GDM1 (cell line): ENCODE data around the gene ABCD1.
"Not testable (repeated sequence)": the region's sequence is repeated elsewhere in the genome, so short reads cannot be mapped to it uniquely, and the experiment has no call there.

Source experiments
- DNase-seq: peaks from one replicate; lab custom pipeline; 2025; lab: John Stamatoyannopoulos, UW

Gene ABCD1

DNA sequence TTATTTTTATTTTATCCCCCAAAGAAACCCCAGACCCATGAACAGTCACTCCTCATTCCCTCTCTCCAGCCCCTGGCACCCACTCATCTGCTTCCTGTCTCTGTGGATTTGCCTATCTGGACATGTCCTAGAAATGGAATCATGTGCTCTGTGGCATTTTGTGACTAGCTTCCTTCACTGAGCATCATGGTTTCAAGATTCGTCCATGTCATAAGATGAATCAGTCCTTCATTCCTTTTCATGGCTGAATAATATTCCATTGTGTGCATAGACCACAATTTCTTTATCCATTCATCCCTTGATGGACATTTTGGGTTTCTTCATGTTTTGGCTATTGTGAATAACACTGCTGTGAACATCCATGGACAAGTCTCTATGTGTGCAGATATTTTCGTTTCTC lies 10.2 kb downstream of the ABCD1 start:
- DNase-seq: no peak

DNA sequence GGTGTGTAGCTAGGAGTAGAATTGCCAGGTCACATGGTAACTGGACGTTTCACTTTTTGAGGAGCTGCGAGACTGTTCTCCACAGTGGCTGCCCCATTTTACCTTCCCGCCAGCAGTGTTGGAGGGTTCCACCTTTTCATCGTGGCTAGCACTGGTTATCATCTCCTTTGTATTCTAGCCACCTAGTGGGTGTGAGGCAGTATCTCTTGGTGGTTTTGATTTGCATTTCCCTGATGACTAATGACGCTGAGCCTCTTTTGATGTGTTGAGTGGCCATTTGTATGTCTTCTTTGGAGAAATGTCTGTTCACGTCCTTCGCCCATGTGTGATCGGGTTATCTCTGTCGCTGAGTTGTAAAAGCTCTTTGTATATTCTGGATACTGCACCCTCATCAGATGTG lies 10.6 kb downstream of the ABCD1 start:
- no peak for DNase-seq

DNA sequence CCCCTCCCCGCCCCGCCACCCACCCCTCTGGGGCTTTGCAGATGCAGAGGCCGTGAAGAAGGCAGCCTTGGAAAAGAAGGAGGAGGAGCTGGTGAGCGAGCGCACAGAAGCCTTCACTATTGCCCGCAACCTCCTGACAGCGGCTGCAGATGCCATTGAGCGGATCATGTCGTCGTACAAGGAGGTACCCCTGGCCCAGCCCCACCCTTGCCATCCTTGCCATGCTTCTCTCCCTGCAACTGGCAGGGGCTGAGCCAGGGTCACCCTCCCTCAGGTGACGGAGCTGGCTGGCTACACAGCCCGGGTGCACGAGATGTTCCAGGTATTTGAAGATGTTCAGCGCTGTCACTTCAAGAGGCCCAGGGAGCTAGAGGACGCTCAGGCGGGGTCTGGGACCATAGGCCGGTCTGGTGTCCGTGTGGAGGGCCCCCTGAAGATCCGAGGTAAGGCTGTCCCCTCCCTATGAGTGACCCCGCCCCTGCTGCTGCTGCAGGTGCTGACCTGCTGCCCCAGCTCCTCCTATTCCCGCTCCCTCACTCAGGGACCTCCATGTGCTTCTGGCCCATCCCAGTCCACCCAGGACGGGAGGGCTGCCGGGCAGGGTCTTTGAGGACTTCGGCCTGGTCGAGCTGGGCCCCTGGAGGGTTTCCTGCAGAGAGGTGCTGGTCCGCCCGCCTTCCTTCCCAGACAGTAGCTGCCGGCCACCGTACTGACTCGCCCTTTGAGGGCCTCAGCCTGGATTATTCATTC lies 11.6 kb downstream of the ABCD1 start:
- DNase-seq: no peak

DNA sequence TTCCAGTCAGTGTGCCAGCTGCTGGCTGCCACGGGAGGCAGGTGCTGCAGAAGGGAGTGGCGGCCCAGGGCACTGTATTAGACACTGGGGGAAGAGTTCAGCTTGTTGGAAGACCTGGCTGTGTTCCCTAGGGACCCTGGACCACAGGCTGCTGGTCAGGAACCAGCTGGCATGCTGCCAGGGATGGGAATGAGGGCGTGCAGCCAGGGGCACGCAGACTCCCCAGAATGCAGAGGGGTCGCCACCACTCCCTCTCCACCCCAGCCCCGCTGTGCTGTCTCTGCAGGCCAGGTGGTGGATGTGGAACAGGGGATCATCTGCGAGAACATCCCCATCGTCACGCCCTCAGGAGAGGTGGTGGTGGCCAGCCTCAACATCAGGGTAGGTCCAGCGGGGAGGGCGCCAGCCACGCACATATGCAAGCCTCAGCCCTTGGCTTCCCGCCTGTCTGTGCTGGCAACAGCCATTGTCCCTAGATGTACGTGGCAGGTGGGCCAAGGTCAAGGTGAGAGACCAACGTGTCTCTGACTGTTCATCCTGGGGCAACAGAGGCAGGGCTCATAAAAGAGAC lies 12.3 kb downstream of the ABCD1 start:
- DNase-seq: no peak

DNA sequence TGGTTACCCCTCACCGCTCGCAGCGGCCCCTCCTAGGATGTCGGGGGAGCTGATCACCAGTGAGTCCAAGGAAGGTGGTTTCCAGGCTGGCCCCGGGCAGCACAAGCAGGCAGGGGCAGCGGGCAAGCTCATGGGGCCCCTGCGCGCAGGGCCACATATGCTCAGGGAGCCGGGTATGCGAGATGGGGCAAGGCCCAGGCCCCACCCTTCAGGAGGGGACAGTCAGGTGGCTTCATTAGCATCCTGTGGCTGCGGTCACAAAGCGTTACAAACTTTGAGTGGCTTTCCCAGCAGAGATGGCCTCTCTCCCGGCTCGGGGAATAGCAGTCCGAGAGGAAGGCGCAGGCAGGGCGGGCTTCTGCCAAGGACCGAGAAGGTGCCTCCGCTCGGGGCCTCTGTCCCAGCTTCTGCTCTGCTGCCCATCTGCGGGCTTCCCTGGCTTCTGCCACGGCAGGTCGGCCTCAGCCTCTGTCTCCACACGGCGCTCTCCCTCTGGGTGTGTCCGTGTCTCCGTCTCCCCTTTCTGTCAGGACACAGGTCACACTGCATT lies 13.5 kb downstream of the ABCD1 start:
- no peak for DNase-seq

- no peak for DNase-seq
Observed at GRCh38 chrX:153739754-153740486, 15.3 kb downstream of the ABCD1 start.

GRCh38 chrX:153740631-153741222 lies 16.1 kb downstream of the ABCD1 start:
- DNase-seq: no peak

DNA sequence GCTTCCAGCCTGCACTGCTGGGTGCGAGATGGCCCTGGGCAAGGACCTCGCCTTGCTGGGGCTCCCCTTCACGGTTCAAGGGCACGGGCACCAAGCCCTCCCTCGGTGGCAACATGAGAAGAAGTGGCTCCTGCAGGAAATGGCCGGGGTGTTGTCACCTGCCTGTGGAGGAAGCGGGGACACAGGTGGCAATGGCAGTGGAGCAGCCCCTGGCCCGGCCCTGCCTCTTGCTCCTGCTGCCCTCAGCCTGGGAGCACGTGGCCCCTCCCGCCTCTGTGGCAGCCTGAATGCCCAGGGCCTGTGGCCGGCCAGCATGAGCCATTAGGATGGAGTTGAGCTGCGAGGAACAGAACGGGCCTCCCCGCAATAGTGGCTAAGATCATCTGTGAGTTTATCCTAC lies 16.8 kb downstream of the ABCD1 start:
- DNase-seq: no peak

GRCh38 chrX:153742111-153742510 lies 17.5 kb downstream of the ABCD1 start:
- not testable (repeated sequence) for DNase-seq

DNA sequence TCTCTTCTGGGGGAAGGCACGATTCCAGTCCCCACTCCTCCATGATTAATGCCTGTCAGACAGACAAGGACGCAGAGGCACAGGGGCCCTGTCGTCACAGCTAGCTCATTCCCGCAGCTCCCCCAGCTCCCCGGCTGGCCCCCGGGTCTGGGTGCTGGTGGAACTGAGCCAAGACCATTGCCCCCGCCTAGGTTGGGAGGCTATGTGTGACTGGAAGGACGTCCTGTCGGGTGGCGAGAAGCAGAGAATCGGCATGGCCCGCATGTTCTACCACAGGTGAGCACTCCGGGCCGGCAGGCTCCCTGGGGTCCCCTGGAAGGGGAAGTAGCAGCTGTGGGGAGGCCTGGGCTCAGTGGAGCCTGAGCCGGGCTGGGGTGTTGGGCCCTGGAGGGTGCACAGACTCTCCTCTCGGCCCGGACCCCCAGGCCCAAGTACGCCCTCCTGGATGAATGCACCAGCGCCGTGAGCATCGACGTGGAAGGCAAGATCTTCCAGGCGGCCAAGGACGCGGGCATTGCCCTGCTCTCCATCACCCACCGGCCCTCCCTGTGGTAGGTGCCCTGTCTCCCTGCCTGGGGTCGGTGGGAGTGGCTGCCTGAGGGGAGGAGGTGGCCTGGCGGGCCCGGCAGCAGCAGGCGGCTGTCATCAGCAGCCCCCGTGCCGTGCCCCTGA lies 18.3 kb downstream of the ABCD1 start:
- DNase-seq: not testable (repeated sequence)

DNA sequence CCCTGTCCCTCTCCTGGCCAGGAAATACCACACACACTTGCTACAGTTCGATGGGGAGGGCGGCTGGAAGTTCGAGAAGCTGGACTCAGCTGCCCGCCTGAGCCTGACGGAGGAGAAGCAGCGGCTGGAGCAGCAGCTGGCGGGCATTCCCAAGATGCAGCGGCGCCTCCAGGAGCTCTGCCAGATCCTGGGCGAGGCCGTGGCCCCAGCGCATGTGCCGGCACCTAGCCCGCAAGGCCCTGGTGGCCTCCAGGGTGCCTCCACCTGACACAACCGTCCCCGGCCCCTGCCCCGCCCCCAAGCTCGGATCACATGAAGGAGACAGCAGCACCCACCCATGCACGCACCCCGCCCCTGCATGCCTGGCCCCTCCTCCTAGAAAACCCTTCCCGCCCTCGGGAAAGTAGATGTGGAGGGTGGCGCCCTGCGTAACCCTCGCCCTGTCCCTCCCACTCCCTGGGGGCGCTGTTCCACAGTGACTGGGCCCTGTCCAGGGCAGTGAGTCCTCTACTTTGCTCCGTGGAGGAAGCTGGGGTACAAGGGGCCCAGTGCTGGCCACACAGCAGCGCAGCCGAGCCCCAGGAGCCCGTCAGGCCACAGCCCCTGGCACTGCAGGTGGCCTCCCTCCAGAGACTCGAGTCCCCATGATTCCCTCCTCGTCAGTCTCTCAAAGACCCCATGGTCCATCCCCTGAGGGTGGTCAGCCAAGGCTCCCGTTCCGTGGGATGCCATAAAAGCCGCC lies 19.0 kb downstream of the ABCD1 start:
- not testable (repeated sequence) for DNase-seq

DNA sequence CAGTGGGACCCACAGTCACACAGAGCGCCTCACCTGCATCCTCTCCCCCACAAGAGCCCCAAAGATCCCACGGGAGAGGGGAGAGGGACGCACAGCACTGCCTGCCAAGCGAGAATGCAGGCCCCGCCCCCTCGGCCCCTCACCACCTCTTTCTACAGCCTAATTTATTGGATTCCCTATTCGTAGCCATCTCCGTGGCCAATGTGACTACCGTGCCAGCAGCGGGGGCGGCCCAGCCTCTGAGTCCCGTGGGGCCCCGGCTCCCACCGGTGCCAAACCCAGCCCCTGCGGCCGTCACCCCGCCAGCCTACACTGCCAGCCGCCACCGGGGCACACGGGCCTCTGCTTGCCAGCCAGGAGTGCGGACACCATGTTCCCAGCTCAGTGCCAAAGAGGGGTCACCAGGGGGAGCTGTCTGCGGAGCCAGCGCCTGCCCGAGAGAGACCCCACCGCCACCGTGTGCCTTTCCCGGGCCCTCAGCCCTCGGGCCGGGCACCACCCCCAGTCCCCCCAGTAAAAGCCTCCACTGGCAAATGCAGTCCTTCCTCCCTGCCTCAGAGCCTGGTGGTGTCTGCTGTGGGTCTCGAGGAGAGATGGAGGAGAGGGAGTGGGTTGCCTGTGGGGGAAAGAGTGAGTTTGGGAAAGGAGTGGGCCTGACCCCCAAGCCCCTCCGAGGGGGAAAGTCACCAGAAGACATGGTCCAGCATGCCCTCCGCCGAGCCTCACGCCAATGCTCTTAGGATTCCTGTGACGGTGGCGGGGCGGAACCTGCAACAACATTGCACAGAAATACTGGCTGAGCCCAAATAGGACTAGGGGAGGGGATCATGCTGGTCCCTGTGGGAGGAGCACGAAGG lies 19.8 kb downstream of the ABCD1 start:
- no peak for DNase-seq

DNA sequence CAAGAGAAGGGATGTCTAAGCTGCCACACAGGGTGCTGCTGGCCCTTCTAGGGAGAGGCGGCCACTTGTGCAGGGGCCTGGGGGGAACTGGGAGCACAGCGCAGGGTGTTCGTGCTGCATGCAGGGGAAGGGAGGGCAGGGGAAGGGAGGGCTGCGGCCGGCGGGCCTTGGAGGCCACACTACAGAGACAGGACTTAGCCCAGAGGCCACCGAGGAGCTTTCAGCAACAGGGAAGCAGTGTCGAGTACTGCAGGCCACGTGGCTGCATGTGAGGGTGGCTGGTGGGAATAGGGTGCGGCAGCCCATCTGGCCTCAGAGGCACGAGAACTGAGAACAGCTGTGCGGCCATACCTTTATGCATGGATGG lies 20.4 kb downstream of the ABCD1 start:
- DNase-seq: not testable (repeated sequence)

DNA sequence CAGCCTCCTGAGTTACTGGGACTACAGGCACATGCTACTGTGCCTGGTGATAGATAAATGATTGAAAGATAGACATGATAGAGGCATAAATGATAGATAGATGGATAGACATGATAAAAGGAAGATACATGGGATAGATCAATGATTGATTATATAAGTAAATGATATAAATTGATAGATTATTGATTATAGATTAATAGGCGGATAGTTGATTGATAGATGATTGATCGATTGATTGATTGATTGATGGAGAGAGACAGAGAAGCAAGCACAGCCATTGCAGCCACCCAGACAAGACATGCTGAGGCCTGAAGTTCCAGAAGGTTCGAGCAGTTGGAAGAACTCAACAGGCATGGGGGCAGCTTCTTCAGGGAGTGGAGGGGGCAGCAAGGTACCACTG lies 21.7 kb downstream of the ABCD1 start:
- no peak for DNase-seq

- not testable (repeated sequence) for DNase-seq
Observed at GRCh38 chrX:153746991-153747390, 22.3 kb downstream of the ABCD1 start.

GRCh38 chrX:153749017-153749416 lies 24.4 kb downstream of the ABCD1 start:
- not testable (repeated sequence) for DNase-seq

DNA sequence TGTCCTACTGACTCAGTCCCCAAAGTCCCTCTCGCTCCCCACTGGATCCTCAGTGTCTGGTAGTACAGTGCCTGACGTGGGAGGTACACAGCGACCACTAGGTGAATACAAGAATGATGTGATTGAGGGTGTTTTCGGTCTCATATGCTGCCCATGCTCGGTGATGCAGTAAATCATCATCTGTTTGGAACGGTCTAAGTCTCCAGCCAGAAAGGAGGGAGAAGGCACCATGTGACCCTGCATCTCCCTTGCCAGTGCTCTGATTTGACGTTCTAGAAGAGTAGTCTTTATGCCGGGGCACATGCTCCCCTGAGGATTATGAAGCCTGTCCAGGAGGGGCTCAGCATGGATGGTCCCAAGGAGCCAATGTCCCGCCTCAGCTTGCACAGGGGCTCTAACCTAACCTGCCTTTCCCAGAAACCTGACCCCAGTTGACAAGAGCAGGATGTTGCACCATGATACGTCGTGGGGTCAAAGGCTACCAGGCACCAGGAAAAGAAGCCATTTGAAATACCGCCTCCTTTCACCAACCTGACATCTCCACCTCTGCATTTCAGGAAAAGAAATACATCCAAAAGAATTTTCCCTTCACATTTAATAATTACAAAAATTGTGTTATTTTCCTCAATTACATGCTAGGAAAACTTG lies 25.6 kb downstream of the ABCD1 start:
- no peak for DNase-seq

- DNase-seq: no peak
Observed at GRCh38 chrX:153755136-153755535, 30.5 kb downstream of the ABCD1 start.

- DNase-seq: no peak
Observed at GRCh38 chrX:153761863-153762262, 37.2 kb downstream of the ABCD1 start.
